ENCODE results near the gene R3HCC1L.

Gene R3HCC1L

DNA sequence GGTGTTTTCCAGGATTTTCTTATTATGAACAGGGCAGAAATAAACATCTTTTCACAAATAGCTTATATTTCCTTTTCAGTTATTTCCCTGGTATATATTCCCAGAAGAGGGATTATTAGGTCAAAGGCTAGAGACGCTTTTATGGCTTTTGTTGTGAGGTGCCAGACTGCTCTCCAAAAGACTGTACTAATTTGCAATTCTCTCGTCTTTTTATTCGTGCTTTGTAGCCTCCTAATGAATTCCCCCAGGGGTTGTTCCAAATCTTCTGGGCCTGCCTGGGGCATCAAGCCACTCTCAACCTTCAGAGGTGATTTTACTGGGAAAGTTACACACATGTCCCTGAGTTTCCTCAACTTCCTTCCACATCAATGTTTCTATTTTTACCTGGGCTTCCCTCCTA is 34.0 kb upstream of the R3HCC1L start:
- no peaks in the 10 kb centered on the region for H3K79me2 ChIP-seq (ENCODE audit: insufficient read depth, low read length)
- no peaks in the 10 kb centered on the region for H4K20me1 ChIP-seq (ENCODE audit: low read depth, low read length)
- H3K9me2 ChIP-seq (replicated peaks; ENCODE audit: insufficient read depth, low read length): no peaks in the 10 kb centered on the region
- H3K9ac ChIP-seq (ENCODE audit: low read length): no peak overlapping the region
- no peaks in the 10 kb centered on the region for H3F3A ChIP-seq (ENCODE audit: insufficient read depth)
- no peak overlapping the region for H3K4me3 ChIP-seq (ENCODE audit: insufficient read depth, low read length, poor library complexity, severe bottlenecking)
- H3K9me3 ChIP-seq (ENCODE audit: insufficient read depth, low read length): no peaks in the 10 kb centered on the region
- no peak overlapping the region for H2AFZ ChIP-seq (ENCODE audit: low read depth, low read length, severe bottlenecking)
- TF ChIP-seq EZH2phosphoT487 (conservative IDR thresholded peaks at IDR 0.05; ENCODE audit: low read length) (no peak), CTCF (IDR thresholded peaks at IDR 0.05; ENCODE audit: insufficient read depth, low read length, poor library complexity, severe bottlenecking) (no peak)
- no peaks in the 10 kb centered on the region for H3K27me3 ChIP-seq (ENCODE audit: low read length)
- H3K27ac ChIP-seq (ENCODE audit: low read depth, low read length): no peak overlapping the region
- no peaks in the 10 kb centered on the region for H3K36me3 ChIP-seq (ENCODE audit: low read length)
- H3K4me2 ChIP-seq (ENCODE audit: low read depth, low read length, poor library complexity, severe bottlenecking): no peak overlapping the region

GRCh38 chr10:98101366-98101765 is 33.1 kb upstream of the R3HCC1L start:
- Histone ChIP-seq H3K27ac (ENCODE audit: low read depth, low read length) (no peak overlapping the region), H3F3A (ENCODE audit: insufficient read depth) (no peaks in the 10 kb centered on the region), H2AFZ (ENCODE audit: low read depth, low read length, severe bottlenecking) (no peak overlapping the region), H3K4me3 (ENCODE audit: insufficient read depth, low read length, poor library complexity, severe bottlenecking) (no peak overlapping the region), H3K9ac (ENCODE audit: low read length) (no peak overlapping the region), H3K27me3 (ENCODE audit: low read length) (no peaks in the 10 kb centered on the region), H3K36me3 (ENCODE audit: low read length) (no peaks in the 10 kb centered on the region), H3K4me2 (ENCODE audit: low read depth, low read length, poor library complexity, severe bottlenecking) (no peak overlapping the region), H4K20me1 (ENCODE audit: low read depth, low read length) (no peaks in the 10 kb centered on the region), H3K9me2 (replicated peaks; ENCODE audit: insufficient read depth, low read length) (no peaks in the 10 kb centered on the region), H3K79me2 (ENCODE audit: insufficient read depth, low read length) (no peaks in the 10 kb centered on the region), H3K9me3 (ENCODE audit: insufficient read depth, low read length) (no peaks in the 10 kb centered on the region)
- TF ChIP-seq EZH2phosphoT487 (conservative IDR thresholded peaks at IDR 0.05; ENCODE audit: low read length): no peak
- TF ChIP-seq CTCF (IDR thresholded peaks at IDR 0.05; ENCODE audit: insufficient read depth, low read length, poor library complexity, severe bottlenecking): no peak

DNA sequence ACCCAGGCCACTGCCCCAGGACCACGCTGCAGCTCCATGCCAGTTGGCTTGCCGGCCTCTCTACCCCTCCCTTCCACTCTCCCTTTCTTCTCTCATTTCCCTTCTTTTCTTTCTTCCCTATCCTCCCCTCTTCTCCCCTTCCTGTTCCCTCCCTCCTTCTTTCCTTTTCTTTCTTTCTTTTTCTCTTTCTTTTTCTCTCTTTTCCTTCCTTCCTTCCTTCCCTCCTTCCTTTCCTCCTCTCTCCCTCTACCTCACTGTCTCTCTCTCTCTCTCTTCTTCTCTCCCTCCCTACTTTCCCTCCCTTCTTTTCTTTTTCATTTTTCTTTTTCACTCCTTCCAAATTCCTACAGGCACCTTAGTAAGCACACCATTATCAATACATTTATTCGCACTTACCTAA is 30.3 kb upstream of the R3HCC1L start:
- Histone ChIP-seq H3K9me3 (ENCODE audit: insufficient read depth, low read length) (no peaks in the 10 kb centered on the region), H4K20me1 (ENCODE audit: low read depth, low read length) (no peaks in the 10 kb centered on the region), H3K9ac (ENCODE audit: low read length) (no peak overlapping the region), H3K4me2 (ENCODE audit: low read depth, low read length, poor library complexity, severe bottlenecking) (no peak overlapping the region), H3K79me2 (ENCODE audit: insufficient read depth, low read length) (no peaks in the 10 kb centered on the region), H3F3A (ENCODE audit: insufficient read depth) (no peaks in the 10 kb centered on the region), H3K27ac (ENCODE audit: low read depth, low read length) (no peak overlapping the region), H3K9me2 (replicated peaks; ENCODE audit: insufficient read depth, low read length) (no peaks in the 10 kb centered on the region), H3K27me3 (ENCODE audit: low read length) (no peaks in the 10 kb centered on the region), H2AFZ (ENCODE audit: low read depth, low read length, severe bottlenecking) (no peak overlapping the region), H3K36me3 (ENCODE audit: low read length) (no peaks in the 10 kb centered on the region), H3K4me3 (ENCODE audit: insufficient read depth, low read length, poor library complexity, severe bottlenecking) (no peak overlapping the region)
- TF ChIP-seq EZH2phosphoT487 (conservative IDR thresholded peaks at IDR 0.05; ENCODE audit: low read length) (no peak), CTCF (IDR thresholded peaks at IDR 0.05; ENCODE audit: insufficient read depth, low read length, poor library complexity, severe bottlenecking) (no peak)

DNA sequence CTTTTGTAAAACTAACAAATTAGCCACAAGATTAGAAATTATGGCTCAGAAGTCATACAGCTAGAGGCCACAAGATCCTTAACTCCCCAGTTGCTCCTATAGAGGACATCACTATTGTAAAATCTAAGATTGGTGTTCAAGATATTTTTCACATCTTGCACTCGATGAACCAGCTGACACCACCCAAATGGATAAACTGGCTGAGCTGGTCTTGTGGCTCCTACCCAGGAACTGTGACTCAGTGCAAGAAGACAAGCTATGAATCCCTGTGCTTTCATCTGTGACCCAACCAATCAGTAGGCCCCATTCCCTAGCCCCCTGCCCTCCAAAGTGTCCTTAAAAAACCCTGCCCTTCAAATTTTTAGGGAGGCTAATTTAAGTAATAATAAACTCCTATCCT is 27.9 kb upstream of the R3HCC1L start:
- Histone ChIP-seq H4K20me1 (ENCODE audit: low read depth, low read length) (no peaks in the 10 kb centered on the region), H3K9ac (ENCODE audit: low read length) (no peak overlapping the region), H3K27me3 (ENCODE audit: low read length) (no peaks in the 10 kb centered on the region), H3K36me3 (ENCODE audit: low read length) (no peaks in the 10 kb centered on the region), H3K9me3 (ENCODE audit: insufficient read depth, low read length) (no peaks in the 10 kb centered on the region), H3K27ac (ENCODE audit: low read depth, low read length) (no peak overlapping the region), H3K79me2 (ENCODE audit: insufficient read depth, low read length) (no peaks in the 10 kb centered on the region), H3F3A (ENCODE audit: insufficient read depth) (no peaks in the 10 kb centered on the region), H2AFZ (ENCODE audit: low read depth, low read length, severe bottlenecking) (no peak overlapping the region), H3K4me3 (ENCODE audit: insufficient read depth, low read length, poor library complexity, severe bottlenecking) (no peak overlapping the region), H3K4me2 (ENCODE audit: low read depth, low read length, poor library complexity, severe bottlenecking) (no peak overlapping the region), H3K9me2 (replicated peaks; ENCODE audit: insufficient read depth, low read length) (no peaks in the 10 kb centered on the region)
- TF ChIP-seq CTCF (IDR thresholded peaks at IDR 0.05; ENCODE audit: insufficient read depth, low read length, poor library complexity, severe bottlenecking) (no peak), EZH2phosphoT487 (conservative IDR thresholded peaks at IDR 0.05; ENCODE audit: low read length) (no peak)
